VCaP (cell line): ENCODE results near the gene SMIM24.
A peak's percentile ranks its signal among the peaks of the same experiment; 100 is the strongest.

ENCODE experiments used
- H3K27ac ChIP-seq: fragments of 450-650 bp; 2 replicates; pipeline ENCODE4 v1.5.1; 2017
- CTCF ChIP-seq: fragments of 450-650 bp; conservative IDR thresholded peaks from 2 replicates; pipeline ENCODE4 v1.5.1; 2017; ENCODE audit warnings: mild to moderate bottlenecking, moderate library complexity

The SMIM24 gene

GRCh38 chr19:3512562-3513228 lies 32.4 kb upstream of the SMIM24 start:
- no peak for TF ChIP-seq CTCF
- H3K27ac ChIP-seq: no peak overlapping the region

GRCh38 chr19:3511506-3512251 lies 31.4 kb upstream of the SMIM24 start:
- no peak overlapping the region for H3K27ac ChIP-seq
- TF ChIP-seq CTCF: no peak

GRCh38 chr19:3510727-3511126 lies 30.4 kb upstream of the SMIM24 start:
- TF ChIP-seq CTCF: no peak
- H3K27ac ChIP-seq: no peak overlapping the region

GRCh38 chr19:3509566-3509989 lies 29.3 kb upstream of the SMIM24 start:
- no peak for TF ChIP-seq CTCF
- H3K27ac ChIP-seq: no peak overlapping the region

GRCh38 chr19:3508771-3509535 lies 28.6 kb upstream of the SMIM24 start:
- no peak overlapping the region for H3K27ac ChIP-seq
- no peak for TF ChIP-seq CTCF

- H3K27ac ChIP-seq: peak overlapping the region; percentile 85
Observed at GRCh38 chr19:3508121-3508661, 27.9 kb upstream of the SMIM24 start.

GRCh38 chr19:3507371-3508120 lies 27.2 kb upstream of the SMIM24 start:
- peak overlapping the region; percentile 85 for H3K27ac ChIP-seq
- TF ChIP-seq CTCF: no peak
